HFF-Myc (cell line): ENCODE measurements around the gene TRIM42.

Experiments
- DNase-seq: peaks from one replicate; pipeline ENCODE4 v3.0.0-alpha.2; 2011; ENCODE audit warnings: low read depth; ENCODE audit errors: extremely low read depth
- H3K4me3 ChIP-seq: replicated peaks from 2 replicates; pipeline ENCODE4 v1.5.1; 2011; ENCODE audit warnings: low read depth, mild to moderate bottlenecking, control low read depth, low read length
- TF ChIP-seq, protein P1 (sequence below): IDR thresholded peaks from 2 replicates; pipeline ENCODE4 v1.5.1; 2012; ENCODE audit warnings: mild to moderate bottlenecking, low read depth, low read length, control low read depth; ENCODE audit errors: missing control alignments

Gene TRIM42

DNA sequence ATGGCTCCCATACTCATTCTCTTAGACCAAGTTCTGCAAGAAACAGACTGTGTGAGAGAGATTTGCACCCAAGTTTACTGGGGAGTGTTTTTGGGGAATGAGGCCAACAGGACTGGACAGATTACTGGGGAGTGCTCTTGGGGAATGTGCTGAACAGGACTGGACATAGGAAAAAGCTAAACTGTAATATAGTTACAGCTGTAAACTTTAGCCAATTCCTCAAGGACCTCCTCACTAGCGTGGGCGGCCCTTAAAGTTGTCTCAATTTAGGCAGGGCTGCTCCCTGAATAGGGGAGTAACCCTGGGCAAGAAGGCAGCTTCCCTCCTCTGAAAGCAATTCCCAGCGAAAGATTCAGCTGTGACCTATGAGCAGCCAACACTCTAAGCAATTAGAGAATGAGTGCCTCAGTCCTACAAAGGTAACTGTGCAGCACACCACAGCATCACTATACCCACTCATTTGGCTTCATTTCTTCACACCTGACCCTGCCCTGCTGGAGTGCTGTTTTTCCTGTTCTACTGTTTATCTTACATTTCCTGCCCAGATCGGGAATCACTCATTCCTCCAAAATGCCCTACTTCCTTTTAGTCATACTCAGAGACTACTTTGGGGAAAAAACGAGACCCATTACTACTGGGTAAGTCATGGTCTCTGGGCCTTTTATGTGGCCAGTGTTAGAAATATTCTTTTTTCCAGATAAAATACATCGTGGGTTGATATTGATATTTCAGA is 41.3 kb upstream of the TRIM42 start:
- TF ChIP-seq, protein P1, sequence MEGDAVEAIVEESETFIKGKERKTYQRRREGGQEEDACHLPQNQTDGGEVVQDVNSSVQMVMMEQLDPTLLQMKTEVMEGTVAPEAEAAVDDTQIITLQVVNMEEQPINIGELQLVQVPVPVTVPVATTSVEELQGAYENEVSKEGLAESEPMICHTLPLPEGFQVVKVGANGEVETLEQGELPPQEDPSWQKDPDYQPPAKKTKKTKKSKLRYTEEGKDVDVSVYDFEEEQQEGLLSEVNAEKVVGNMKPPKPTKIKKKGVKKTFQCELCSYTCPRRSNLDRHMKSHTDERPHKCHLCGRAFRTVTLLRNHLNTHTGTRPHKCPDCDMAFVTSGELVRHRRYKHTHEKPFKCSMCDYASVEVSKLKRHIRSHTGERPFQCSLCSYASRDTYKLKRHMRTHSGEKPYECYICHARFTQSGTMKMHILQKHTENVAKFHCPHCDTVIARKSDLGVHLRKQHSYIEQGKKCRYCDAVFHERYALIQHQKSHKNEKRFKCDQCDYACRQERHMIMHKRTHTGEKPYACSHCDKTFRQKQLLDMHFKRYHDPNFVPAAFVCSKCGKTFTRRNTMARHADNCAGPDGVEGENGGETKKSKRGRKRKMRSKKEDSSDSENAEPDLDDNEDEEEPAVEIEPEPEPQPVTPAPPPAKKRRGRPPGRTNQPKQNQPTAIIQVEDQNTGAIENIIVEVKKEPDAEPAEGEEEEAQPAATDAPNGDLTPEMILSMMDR: no peak
- H3K4me3 ChIP-seq: no peak overlapping the region
- no peak for DNase-seq

DNA sequence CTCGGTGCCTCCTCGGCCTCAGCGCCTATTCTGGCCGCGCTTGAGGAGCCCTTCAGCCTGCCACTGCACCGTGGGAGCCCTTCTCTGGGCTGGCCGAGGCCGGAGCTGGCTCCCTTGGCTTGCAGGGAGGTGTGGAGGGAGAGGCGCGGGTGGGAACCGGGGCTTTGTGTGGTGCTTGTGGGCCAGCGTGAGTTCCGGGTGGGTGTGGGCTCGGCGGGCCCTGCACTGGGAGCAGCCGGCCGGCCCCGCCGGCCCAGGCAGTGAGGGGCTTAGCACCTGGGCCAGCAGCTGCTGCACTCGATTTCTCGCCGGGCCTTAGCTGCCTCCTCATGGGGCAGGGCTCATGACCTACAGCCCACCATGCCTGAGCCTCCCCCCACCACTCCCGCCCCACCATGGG is 26.6 kb upstream of the TRIM42 start:
- TF ChIP-seq, protein P1: no peak
- DNase-seq: no peak
- no peak overlapping the region for H3K4me3 ChIP-seq

DNA sequence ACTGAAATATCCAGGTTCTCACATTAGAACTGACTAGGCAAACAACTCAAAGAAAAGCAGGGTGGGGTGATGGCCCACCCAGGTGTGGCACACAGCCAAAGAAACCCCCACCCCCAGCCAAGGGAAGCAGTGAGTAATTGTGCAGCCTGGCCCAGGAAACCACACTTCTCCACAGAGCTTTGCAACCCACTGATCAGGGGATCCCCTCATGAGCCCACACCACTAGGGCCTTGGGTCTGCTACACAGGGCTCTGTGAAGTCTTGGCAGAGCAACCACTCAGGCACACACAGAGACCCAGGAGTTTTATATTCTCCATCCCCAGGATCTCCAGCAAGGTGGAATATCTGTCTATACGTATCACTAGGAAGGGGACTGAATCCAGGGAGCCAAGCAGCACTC is 22.2 kb upstream of the TRIM42 start:
- H3K4me3 ChIP-seq: no peak overlapping the region
- no peak for DNase-seq
- TF ChIP-seq, protein P1: no peak

DNA sequence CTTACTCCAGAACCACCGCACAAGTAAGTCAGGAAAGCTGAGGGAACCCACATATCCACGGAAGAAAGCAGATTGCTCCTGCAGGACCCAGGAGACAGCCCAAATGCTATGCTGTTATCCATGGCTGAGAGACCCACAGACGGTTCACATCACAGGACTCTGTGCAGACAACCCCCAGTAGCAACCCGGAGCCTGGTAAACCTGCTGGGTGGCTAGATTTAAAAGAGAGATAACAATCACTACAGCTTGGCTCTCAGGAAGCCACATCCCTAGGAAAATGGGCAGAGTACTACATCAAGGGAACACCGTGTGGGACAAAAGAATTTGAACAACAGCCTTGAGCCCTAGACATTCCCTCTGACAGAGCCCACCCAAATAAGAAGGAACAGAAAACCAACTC is 13.8 kb upstream of the TRIM42 start:
- DNase-seq: no peak
- TF ChIP-seq, protein P1: no peak
- no peak overlapping the region for H3K4me3 ChIP-seq

DNA sequence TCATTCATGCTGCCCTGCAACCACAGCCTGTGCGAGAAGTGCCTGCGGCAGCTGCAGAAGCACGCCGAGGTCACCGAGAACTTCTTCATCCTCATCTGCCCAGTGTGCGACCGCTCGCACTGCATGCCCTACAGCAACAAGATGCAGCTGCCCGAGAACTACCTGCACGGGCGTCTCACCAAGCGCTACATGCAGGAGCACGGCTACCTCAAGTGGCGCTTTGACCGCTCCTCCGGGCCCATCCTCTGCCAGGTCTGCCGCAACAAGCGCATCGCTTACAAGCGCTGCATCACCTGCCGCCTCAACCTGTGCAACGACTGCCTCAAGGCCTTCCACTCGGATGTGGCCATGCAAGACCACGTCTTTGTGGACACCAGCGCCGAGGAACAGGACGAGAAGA is 4.7 kb downstream of the TRIM42 start:
- H3K4me3 ChIP-seq: no peak overlapping the region
- TF ChIP-seq, protein P1: no peak
- DNase-seq: no peak

DNA sequence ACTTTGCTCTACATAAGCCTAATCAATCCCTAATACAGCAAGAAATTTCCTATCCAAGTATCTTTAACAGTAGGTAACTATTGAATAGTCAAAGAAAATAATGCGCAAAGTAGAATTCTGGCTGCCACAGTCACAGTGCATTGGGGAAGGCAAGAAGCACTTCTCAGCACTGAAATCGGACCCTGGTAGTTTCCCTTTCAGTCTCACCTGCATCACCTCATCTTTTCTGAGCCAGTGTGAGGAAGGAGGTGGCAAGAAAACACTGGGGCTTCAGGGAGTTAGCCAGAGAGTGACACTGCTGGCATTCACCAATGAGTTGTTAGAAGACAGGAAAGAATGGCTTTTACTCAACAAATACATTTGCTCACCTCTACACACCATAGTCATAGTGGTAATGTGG is 8.3 kb downstream of the TRIM42 start:
- TF ChIP-seq, protein P1: no peak
- no peak overlapping the region for H3K4me3 ChIP-seq
- DNase-seq: no peak

DNA sequence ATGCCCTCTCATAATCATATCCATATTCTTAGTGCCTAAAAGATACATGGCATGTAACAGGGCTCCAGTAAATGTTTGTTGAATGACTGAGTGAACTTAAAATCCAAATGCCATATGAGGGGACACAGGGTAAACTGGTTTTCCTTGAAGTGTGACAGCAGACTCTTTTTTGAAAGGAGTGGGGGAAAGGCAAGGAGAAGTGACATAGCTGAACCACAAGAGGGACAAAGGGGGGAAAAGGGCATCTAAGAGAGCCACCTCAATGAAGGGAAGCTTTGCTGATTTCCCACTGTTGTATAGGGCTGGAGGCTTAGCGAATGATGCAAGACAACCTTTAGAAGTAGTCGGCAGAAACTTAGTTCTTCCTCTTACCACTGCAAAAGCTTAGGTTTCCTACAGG is 9.1 kb downstream of the TRIM42 start:
- TF ChIP-seq, protein P1: no peak
- no peak overlapping the region for H3K4me3 ChIP-seq
- DNase-seq: no peak
